HL-60/S4 (cell line): ENCODE data around the gene TEX19.

Experiments
- in situ Hi-C: fragments of 300-500 bp; cut with MboI; formaldehyde crosslinking; loops from 2 replicates; pipeline ENCODE4 v1.14.3; 2022; ENCODE audit warnings: low sequenced_read_pairs

Gene TEX19

GRCh38 chr17:82386881-82387704 is 28.0 kb downstream of the TEX19 start:
- in situ Hi-C loops = no loop called here

- in situ Hi-C loops = no loop called here
These were observed 28.7 kb downstream of the TEX19 start for GRCh38 chr17:82387705-82388106.

- in situ Hi-C loops = no loop called here
These were observed 29.3 kb downstream of the TEX19 start for GRCh38 chr17:82388223-82388921.

- in situ Hi-C loops = no loop called here
These were observed 29.9 kb downstream of the TEX19 start for GRCh38 chr17:82388922-82389283.

GRCh38 chr17:82389379-82389778 is 30.3 kb downstream of the TEX19 start:
- in situ Hi-C loops = no loop called here

GRCh38 chr17:82390015-82390859 is 31.2 kb downstream of the TEX19 start:
- in situ Hi-C loops = no loop called here

- in situ Hi-C loops = no loop called here
These were observed 31.9 kb downstream of the TEX19 start for GRCh38 chr17:82390860-82391435.

- in situ Hi-C loops = no loop called here
These were observed 32.5 kb downstream of the TEX19 start for GRCh38 chr17:82391496-82392066.

GRCh38 chr17:82392209-82392920 is 33.3 kb downstream of the TEX19 start:
- in situ Hi-C loops = no loop called here

GRCh38 chr17:82392941-82393340 is 33.9 kb downstream of the TEX19 start:
- in situ Hi-C loops = no loop called here

- in situ Hi-C loops = no loop called here
These were observed 35.2 kb downstream of the TEX19 start for GRCh38 chr17:82394278-82394677.

- in situ Hi-C loops = no loop called here
These were observed 37.8 kb downstream of the TEX19 start for GRCh38 chr17:82396601-82397435.

GRCh38 chr17:82397449-82398335 is 38.6 kb downstream of the TEX19 start:
- in situ Hi-C loops = no loop called here

- in situ Hi-C loops = no loop called here
These were observed 40.0 kb downstream of the TEX19 start for GRCh38 chr17:82399041-82399441.

- in situ Hi-C loops = no loop called here
These were observed 40.6 kb downstream of the TEX19 start for GRCh38 chr17:82399601-82400101.

GRCh38 chr17:82400206-82400605 is 41.2 kb downstream of the TEX19 start:
- in situ Hi-C loops = no loop called here

- in situ Hi-C loops = no loop called here
These were observed 41.8 kb downstream of the TEX19 start for GRCh38 chr17:82400830-82401229.

GRCh38 chr17:82402865-82403264 is 43.8 kb downstream of the TEX19 start:
- in situ Hi-C loops = no loop called here
